GM21723 (cell line): ENCODE data around the gene CCSER1.
A peak's percentile ranks its signal among the peaks of the same experiment; 100 is the strongest.

Experiments
- ATAC-seq: cut with Tn5 transposase; IDR thresholded peaks from one replicate; pipeline ENCODE4 v1.9.1; 2021; ENCODE audit warnings: mild to moderate bottlenecking, moderate library complexity; ENCODE audit not compliant: unreplicated experiment

CCSER1 gene

GRCh38 chr4:90127706-90128345 lies 632 bp downstream of the CCSER1 start:
- peak; percentile 33 for ATAC-seq

GRCh38 chr4:90128961-90129495 lies 1.8 kb downstream of the CCSER1 start:
- ATAC-seq = peak; percentile 26

DNA sequence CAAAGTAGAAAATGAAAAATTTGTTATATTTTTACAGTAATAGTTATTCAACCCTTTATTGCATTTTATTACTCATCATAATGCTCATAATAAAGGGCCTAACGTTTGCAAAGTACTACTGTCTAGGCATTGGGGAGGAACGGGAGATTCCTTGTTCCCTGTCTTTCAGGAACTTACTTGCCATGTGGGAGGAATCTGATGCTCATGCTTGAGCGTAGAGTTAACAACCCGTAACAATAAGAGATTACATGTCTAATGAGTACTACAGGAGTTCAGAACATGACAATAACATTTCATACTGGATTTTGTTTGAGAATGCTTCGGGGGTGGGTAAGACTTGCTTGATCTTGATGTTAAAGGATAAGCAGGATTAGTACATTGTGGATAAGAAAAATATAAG lies 2.9 kb downstream of the CCSER1 start:
- no peak for ATAC-seq

GRCh38 chr4:90137555-90137954 lies 10.4 kb downstream of the CCSER1 start:
- no peak for ATAC-seq

GRCh38 chr4:90142081-90142480 lies 14.9 kb downstream of the CCSER1 start:
- ATAC-seq = no peak

DNA sequence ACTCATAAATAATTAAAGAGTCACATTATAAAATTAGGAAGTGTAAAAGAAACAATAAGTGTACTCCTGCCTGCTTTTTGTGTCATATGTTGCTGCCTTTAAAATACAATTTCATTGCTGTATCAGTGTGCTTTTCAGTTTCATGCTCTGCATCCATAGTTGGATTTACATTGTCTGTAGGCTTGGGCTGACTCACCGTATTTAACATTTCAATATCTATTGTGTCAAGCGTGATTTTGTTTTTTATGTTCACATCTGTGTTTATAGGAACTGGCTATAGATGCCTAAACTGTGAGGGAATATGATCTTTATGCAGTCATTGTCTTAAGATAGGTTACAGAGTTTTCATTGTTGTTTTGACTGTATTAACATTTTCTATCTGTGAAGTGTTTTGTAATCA lies 18.1 kb downstream of the CCSER1 start:
- ATAC-seq = no peak

DNA sequence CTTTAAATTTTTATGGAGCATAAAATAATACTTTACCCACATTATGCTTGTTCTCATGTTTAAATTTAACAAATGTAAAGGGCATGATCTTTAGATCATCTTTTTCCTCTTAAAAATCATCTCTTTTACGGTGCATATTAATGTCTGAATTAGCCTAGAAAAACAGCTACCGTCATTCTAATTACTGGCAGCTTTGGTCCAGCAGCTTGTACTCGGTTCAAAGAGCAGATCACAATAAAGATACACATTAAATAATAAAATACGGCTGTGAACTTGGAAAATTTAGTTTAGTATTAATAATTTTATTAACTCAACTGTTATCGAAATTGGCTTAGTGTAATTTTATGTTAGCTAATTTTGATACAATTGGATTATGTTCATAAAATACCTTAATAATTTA lies 19.1 kb downstream of the CCSER1 start:
- no peak for ATAC-seq

GRCh38 chr4:90148574-90149148 lies 21.5 kb downstream of the CCSER1 start:
- no peak for ATAC-seq

DNA sequence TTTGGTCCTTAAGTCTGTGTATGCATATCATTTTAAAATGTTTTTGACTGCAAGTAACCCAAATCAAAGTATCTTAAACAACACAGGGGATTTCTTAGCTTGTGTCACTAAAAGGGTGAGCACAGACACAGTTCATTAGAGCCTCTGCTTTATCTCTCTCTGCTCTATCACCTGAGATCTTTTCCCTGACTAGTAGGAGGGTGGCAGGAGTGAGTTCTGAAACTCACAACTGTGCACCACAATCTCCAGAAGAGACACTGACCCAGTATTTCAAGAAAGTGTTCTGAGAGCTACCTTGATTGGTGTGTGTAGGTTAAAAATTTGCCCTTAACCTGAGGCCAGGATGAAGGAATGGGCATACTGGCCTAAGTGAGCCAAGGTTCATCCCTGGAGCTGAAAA lies 24.8 kb downstream of the CCSER1 start:
- no peak for ATAC-seq

DNA sequence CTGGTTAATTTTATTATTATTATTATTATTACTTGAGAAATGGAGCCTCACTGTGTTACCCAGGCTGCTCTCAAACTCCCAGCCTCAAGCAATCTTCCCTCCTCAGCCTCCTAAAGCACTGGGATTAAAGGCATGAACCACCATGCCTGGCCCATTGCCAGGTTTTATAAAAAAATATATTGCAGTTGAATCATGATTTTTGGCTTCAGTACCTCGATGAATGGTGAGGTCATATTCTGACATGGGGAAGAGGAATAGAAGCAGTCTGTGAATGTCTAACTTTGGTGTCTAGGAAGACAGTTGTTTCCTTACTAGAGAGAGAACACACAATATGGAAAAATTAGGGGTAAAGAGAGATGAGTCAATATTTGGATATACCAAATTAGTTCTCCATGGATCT lies 32.0 kb downstream of the CCSER1 start:
- no peak for ATAC-seq

- no peak for ATAC-seq
Observed at GRCh38 chr4:90160044-90160443, 32.9 kb downstream of the CCSER1 start.

- no peak for ATAC-seq
Observed at GRCh38 chr4:90162566-90162965, 35.4 kb downstream of the CCSER1 start.

- ATAC-seq = no peak
Observed at GRCh38 chr4:90163872-90164271, 36.7 kb downstream of the CCSER1 start.

DNA sequence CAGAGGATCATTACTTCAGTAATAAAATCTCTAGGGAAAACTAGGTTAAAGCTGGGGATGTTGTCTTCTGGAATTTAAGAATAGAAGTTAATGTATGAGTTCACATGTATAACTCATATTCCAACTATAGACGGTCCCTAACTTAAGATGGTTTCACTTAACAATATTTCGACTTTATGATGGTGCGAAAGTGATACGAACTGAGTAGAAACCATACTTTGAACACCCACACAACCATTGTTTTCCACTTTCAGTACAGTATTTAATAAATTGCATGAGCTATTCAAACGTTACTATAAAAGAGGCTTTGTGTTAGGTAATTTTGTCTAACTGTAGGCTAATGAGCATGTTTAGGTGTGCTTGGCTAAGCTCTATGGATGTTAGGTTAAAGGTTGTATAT lies 38.7 kb downstream of the CCSER1 start:
- peak; percentile 92 for ATAC-seq

- ATAC-seq = no peak
Observed at GRCh38 chr4:90171491-90171890, 44.3 kb downstream of the CCSER1 start.

- ATAC-seq = no peak
Observed at GRCh38 chr4:90174621-90175023, 47.4 kb downstream of the CCSER1 start.

GRCh38 chr4:90181644-90182043 lies 54.5 kb downstream of the CCSER1 start:
- ATAC-seq = no peak

- no peak for ATAC-seq
Observed at GRCh38 chr4:90183254-90183653, 56.1 kb downstream of the CCSER1 start.

GRCh38 chr4:90184560-90184959 lies 57.4 kb downstream of the CCSER1 start:
- no peak for ATAC-seq

- no peak for ATAC-seq
Observed at GRCh38 chr4:90185416-90185815, 58.2 kb downstream of the CCSER1 start.

DNA sequence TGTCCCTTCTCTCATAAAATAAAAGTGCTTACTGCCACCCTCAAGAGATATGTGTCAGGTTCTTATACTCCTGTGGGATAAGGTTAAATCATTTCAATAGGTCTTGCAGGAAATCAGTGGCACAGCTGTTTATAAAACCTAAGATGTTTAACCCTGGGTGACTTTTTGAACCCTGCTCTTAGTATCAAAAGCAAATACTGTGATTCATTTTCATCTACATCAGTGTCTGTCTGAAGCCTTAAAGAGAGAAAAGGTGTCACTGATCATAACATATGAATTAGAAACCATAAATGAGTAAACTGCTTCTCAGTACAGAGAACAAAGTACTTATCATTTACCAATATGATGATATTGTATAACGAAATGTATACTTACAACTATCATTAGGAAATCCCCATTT lies 59.0 kb downstream of the CCSER1 start:
- no peak for ATAC-seq

DNA sequence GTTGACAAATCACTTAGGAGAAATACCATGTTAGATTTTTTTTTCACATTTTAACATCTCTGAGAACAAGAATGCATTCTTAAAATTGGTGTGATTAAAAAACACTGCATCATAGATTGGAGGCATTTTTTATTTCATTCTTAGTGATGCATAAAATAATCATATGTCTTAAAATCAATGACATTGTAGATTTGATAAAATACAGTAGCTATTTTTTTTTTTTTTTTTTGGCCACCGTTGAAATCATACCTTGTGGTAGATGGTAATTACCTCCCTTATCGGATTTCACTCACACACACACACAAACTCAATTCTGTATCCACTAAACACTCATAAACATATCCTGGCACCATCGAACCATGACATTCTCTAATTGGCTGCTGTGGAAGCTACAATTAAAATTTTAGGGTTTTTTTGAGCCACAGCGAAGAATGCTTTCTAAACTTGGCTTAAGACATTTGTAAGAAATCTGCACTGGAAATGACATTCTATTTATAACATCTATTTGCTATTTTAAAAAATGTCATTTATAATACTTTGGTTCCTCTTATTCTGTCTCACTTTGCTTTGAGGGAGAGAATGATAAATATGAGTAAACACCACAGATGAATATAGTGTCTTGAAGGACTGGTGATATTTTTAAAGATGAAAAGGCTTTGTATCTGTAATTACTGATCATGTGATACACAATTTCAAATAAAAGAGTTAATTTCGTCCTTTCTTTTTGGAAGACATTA lies 60.1 kb downstream of the CCSER1 start:
- ATAC-seq = no peak
